ENCODE data around the gene RBSN. TPM values are rescaled to one million over a fixed set of nuclear protein-coding genes. Genes with fewer than 3 reads are reported as not detected.

RBSN gene
- total RNA-seq, 1 donor from 2014 or later, result 35.4 TPM

DNA sequence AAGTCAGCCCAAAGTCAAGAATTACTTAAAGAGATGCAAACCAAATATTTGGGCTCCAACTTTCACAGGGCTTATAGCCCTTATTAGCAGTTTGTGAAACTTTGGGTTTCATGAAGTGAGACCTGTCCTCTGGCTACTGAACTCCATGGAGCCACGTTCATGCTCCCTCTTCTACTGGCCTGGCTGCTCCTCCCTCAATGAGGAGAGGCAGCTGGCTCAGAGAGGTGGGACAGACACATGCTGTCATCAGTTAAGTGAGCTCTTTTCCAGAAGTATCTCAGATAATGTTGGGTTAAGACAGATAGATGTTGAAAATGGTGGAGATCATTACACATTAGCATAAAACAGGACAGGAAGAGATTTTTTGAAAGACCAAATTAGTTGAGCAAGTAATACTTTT, 53.3 kb downstream of the RBSN start:
- Histone ChIP-seq H3F3A (ENCODE audit: low read depth) (peaks cover 6% of the 10 kb centered on the region), H3K9ac (no peak overlapping the region), H3K4me3 (no peak overlapping the region), H3K36me3 (peaks cover 17% of the 10 kb centered on the region), H3K4me1 (no peaks in the 10 kb centered on the region), H3K9me3 (ENCODE audit: low read depth) (no peaks in the 10 kb centered on the region), H3K27ac (no peak overlapping the region), H2AFZ (replicated peaks) (no peak overlapping the region), H3K4me2 (no peak overlapping the region), H3K27me3 (no peaks in the 10 kb centered on the region), H3K79me2 (ENCODE audit: low read depth) (no peaks in the 10 kb centered on the region), H4K20me1 (ENCODE audit: low read depth) (peaks cover 22% of the 10 kb centered on the region)
- Mint-ChIP-seq H3K27ac (no peak overlapping the region), H3K4me1 (no peaks in the 10 kb centered on the region), H3K27me3 (ENCODE audit: insufficient read depth, low read depth) (no peaks in the 10 kb centered on the region), H3K4me3 (no peak overlapping the region), H3K9me3 (no peaks in the 10 kb centered on the region), H3K36me3 (peaks cover 30% of the 10 kb centered on the region)
- DNase-seq (ENCODE audit: low spot score), result no peak
- TF ChIP-seq EZH2phosphoT487 (IDR thresholded peaks at IDR 0.05) (no peak), EZH2 (IDR thresholded peaks at IDR 0.05) (no peak)
- TF ChIP-seq, protein P1, sequence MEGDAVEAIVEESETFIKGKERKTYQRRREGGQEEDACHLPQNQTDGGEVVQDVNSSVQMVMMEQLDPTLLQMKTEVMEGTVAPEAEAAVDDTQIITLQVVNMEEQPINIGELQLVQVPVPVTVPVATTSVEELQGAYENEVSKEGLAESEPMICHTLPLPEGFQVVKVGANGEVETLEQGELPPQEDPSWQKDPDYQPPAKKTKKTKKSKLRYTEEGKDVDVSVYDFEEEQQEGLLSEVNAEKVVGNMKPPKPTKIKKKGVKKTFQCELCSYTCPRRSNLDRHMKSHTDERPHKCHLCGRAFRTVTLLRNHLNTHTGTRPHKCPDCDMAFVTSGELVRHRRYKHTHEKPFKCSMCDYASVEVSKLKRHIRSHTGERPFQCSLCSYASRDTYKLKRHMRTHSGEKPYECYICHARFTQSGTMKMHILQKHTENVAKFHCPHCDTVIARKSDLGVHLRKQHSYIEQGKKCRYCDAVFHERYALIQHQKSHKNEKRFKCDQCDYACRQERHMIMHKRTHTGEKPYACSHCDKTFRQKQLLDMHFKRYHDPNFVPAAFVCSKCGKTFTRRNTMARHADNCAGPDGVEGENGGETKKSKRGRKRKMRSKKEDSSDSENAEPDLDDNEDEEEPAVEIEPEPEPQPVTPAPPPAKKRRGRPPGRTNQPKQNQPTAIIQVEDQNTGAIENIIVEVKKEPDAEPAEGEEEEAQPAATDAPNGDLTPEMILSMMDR (IDR thresholded peaks at IDR 0.05), result no peak

GRCh38 chr3:15044326-15044725, 54.6 kb downstream of the RBSN start:
- Mint-ChIP-seq H3K36me3 (peaks cover 35% of the 10 kb centered on the region), H3K4me3 (no peak overlapping the region), H3K4me1 (no peaks in the 10 kb centered on the region), H3K27ac (no peak overlapping the region), H3K9me3 (no peaks in the 10 kb centered on the region), H3K27me3 (ENCODE audit: insufficient read depth, low read depth) (peaks cover 6% of the 10 kb centered on the region)
- TF ChIP-seq EZH2 (IDR thresholded peaks at IDR 0.05) (no peak), EZH2phosphoT487 (IDR thresholded peaks at IDR 0.05) (no peak)
- TF ChIP-seq, protein P1 (IDR thresholded peaks at IDR 0.05), result no peak
- H2AFZ ChIP-seq (replicated peaks), result no peak overlapping the region
- peaks cover 17% of the 10 kb centered on the region for H3K36me3 ChIP-seq
- no peak overlapping the region for H3K9ac ChIP-seq
- H3K27ac ChIP-seq, result no peak overlapping the region
- peaks cover 11% of the 10 kb centered on the region for H4K20me1 ChIP-seq (ENCODE audit: low read depth)
- no peak overlapping the region for H3K4me3 ChIP-seq
- no peaks in the 10 kb centered on the region for H3K9me3 ChIP-seq (ENCODE audit: low read depth)
- DNase-seq (ENCODE audit: low spot score), result no peak
- H3K79me2 ChIP-seq (ENCODE audit: low read depth), result no peaks in the 10 kb centered on the region
- peaks cover 9% of the 10 kb centered on the region for H3F3A ChIP-seq (ENCODE audit: low read depth)
- H3K27me3 ChIP-seq, result no peaks in the 10 kb centered on the region
- H3K4me2 ChIP-seq, result no peak overlapping the region
- H3K4me1 ChIP-seq, result peaks cover 1% of the 10 kb centered on the region

GRCh38 chr3:15043408-15044171, 55.4 kb downstream of the RBSN start:
- Histone ChIP-seq H4K20me1 (ENCODE audit: low read depth) (peaks cover 8% of the 10 kb centered on the region), H3K4me3 (no peak overlapping the region), H3K4me1 (peaks cover 9% of the 10 kb centered on the region), H2AFZ (replicated peaks) (no peak overlapping the region), H3K27me3 (no peaks in the 10 kb centered on the region), H3K9me3 (ENCODE audit: low read depth) (no peaks in the 10 kb centered on the region), H3K36me3 (peaks cover 16% of the 10 kb centered on the region), H3K27ac (no peak overlapping the region), H3F3A (ENCODE audit: low read depth) (peaks cover 17% of the 10 kb centered on the region), H3K9ac (no peak overlapping the region), H3K79me2 (ENCODE audit: low read depth) (no peaks in the 10 kb centered on the region), H3K4me2 (no peak overlapping the region)
- no peak overlapping the region for H3K4me3 Mint-ChIP-seq
- peaks cover 37% of the 10 kb centered on the region for H3K36me3 Mint-ChIP-seq
- TF ChIP-seq, protein P1 (IDR thresholded peaks at IDR 0.05), result no peak
- TF ChIP-seq EZH2 (IDR thresholded peaks at IDR 0.05), result no peak
- H3K27ac Mint-ChIP-seq, result no peak overlapping the region
- H3K4me1 Mint-ChIP-seq, result no peaks in the 10 kb centered on the region
- DNase-seq (ENCODE audit: low spot score), result no peak
- no peaks in the 10 kb centered on the region for H3K9me3 Mint-ChIP-seq
- H3K27me3 Mint-ChIP-seq (ENCODE audit: insufficient read depth, low read depth), result peaks cover 6% of the 10 kb centered on the region
